OCI-LY1 (cell line): ENCODE measurements around the gene ERG.

Experiments
- EZH2 ChIP-seq: fragments of 200-600 bp; sonication (generic), shearing (Covaris generic); IDR thresholded peaks from 2 replicates; pipeline ENCODE4 v1.8.0; 2017; ENCODE audit warnings: borderline replicate concordance, mixed run types, mild to moderate bottlenecking, antibody characterized with exemption, low read length, moderate library complexity, mixed read lengths
- TF ChIP-seq, protein P1 (sequence below): fragments of 200-600 bp; sonication (generic), shearing (Covaris generic); IDR thresholded peaks from 2 replicates; pipeline ENCODE4 v1.5.1; 2017; ENCODE audit warnings: mild to moderate bottlenecking, antibody characterized with exemption, low read length, moderate library complexity, mixed read lengths

DNA sequence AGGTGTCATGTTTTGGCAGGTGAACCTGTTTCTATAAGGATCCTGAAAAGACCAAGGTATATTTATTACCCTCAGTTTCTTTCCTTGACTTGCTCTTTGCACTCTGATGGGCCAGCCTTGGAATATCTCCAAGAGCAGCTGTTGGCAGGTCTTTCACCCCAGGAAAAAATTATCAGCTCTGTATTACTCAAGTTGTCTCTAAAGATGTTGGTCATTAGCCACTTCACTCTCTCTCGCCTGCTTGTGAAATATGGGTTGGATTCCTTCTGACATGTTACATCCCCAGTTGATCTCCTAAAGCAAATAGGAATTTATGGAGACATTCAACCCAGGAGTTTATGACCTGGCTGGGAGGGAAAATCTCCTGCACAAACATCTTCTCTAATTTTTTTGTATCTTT, 155.5 kb downstream of the ERG start:
- TF ChIP-seq, protein P1, sequence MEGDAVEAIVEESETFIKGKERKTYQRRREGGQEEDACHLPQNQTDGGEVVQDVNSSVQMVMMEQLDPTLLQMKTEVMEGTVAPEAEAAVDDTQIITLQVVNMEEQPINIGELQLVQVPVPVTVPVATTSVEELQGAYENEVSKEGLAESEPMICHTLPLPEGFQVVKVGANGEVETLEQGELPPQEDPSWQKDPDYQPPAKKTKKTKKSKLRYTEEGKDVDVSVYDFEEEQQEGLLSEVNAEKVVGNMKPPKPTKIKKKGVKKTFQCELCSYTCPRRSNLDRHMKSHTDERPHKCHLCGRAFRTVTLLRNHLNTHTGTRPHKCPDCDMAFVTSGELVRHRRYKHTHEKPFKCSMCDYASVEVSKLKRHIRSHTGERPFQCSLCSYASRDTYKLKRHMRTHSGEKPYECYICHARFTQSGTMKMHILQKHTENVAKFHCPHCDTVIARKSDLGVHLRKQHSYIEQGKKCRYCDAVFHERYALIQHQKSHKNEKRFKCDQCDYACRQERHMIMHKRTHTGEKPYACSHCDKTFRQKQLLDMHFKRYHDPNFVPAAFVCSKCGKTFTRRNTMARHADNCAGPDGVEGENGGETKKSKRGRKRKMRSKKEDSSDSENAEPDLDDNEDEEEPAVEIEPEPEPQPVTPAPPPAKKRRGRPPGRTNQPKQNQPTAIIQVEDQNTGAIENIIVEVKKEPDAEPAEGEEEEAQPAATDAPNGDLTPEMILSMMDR: no peak
- no peak for TF ChIP-seq EZH2
